ENCODE measurements around the gene ANKRD13A. TPM values are rescaled to one million over a fixed set of nuclear protein-coding genes. Genes with fewer than 3 reads are reported as not detected.
A peak's percentile ranks its signal among the peaks of the same experiment; 100 is the strongest.
"Not testable (repeated sequence)": the region's sequence is repeated elsewhere in the genome, so short reads cannot be mapped to it uniquely, and the experiment has no call there.

ANKRD13A gene
- total and polyA plus RNA-seq, 5 experiments from 2014 or later: 37.0 to 61.7 (median 45.9) TPM

DNA sequence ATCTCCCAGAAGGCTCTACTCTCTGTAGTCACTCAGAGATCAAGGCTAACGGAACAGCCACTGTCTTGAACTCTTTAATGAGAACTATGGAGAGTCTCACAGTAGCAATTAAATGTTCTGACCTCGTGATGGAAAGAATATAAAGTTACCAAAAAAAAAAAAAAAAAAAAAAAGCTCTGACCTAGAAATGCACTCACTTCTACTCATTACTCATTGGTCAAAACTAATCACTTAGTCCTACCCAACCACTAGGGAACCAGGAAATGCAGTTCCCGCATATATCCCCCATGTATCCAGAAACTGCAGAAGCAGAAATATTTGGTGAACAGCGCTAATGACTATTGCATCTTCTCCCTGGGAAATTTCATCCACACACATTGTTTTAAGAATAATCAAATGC lies 78.6 kb downstream of the ANKRD13A start:
- H3K9me3 Mint-ChIP-seq: peaks cover 0 to 10% (median 0%) of the 10 kb centered on the region in 9 donors
- H3K4me3 Mint-ChIP-seq: no peak overlapping the region
- H3K36me3 Mint-ChIP-seq: no peaks in the 10 kb centered on the region
- ATAC-seq: no peak
- POLR2A ChIA-PET: interaction anchor here (0.6 to 0.7 kb wide), 2 partner anchors 190 to 563 kb away, joined by 4 to 6 read pairs; no protein-coding TSS in a partner anchor
- no peak for DNase-seq
- no peaks in the 10 kb centered on the region for H3K27me3 Mint-ChIP-seq
- peak overlapping the region in 1 of 10 donors; percentile 93 for H3K27ac Mint-ChIP-seq
- peaks cover 18 to 46% (median 33%) of the 10 kb centered on the region in 4 donors for H3K4me1 Mint-ChIP-seq

DNA sequence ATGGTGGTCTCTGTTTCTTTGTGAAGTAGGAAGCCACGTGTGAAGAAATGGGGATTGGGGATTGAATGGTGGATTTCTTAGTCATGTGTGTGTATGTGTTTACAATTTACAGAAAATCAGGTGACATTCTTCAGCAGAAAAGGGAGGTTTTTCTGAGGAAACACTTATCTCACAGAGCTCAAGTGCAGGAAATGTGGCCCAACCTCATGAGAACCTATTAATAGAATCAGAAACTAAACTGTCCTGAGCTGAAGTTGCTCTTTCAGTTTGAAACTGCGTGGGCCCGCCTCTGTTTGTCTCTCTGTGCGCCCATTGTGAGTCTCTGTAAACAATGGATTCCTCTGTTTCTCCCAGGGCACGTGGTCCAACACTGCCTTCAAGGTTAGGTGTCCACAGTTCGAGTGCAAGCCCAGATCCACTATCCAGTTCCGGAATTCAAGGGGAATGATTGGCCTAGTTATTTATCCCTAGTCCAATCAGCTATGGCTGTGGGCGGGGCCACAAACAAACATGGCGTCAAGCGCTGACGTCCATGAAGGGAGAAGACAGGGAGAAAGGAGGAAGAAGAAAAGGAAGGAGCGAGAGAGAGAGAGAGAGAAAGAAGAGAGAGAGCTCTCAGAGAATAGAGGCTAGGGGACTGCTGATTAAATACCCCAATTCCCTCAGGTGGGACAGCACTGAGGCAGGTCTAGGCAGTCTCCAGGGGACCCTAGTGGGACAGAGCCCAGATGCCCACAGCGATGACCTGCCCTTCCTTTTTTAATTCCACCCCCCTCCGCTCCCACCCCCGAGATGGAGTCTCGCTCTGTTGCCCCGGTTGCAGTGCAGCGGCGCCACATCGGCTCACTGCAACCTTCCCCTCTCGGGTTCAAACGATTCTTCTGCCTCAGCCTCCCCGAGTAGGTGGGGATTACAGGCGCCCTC lies 80.5 kb downstream of the ANKRD13A start:
- H3K27ac Mint-ChIP-seq: peak overlapping the region; percentile 93 to 100 (median 98)
- H3K4me3 Mint-ChIP-seq: peak overlapping the region; percentile 78 to 96 (median 90)
- ATAC-seq (peak; percentile 94 to 97), DNase-seq (peak; percentile 33 to 83 (median 68))
- H3K36me3 Mint-ChIP-seq: no peaks in the 10 kb centered on the region
- peaks cover 0 to 10% (median 0%) of the 10 kb centered on the region in 9 donors for H3K9me3 Mint-ChIP-seq
- peaks cover 11 to 27% (median 17%) of the 10 kb centered on the region in 4 donors for H3K4me1 Mint-ChIP-seq
- POLR2A ChIA-PET: interaction anchor here (1.3 kb wide), 2 partner anchors 11 to 32 kb away, joined by 3 read pairs; no protein-coding TSS in a partner anchor
- H3K27me3 Mint-ChIP-seq: no peaks in the 10 kb centered on the region

DNA sequence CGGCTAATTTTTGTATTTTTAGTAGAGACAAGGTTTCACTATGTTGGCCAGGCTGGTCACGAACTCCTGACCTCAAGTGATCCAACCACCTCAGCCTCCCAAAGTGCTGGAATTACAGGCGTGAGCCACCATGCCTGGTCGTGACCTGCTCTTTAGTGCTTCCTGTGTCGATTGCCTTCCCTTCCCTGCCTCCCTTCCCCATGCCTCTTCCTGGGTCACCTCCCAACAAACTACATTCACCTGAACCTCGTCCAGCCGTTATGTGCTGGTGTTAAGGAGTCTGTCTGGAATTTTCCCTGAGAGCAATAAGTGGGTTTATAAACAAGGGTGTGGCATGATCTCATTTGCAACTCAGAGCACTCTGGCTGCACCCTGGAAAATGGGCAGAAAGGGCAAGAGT lies 81.2 kb downstream of the ANKRD13A start:
- Mint-ChIP-seq H3K36me3 (no peaks in the 10 kb centered on the region), H3K27me3 (no peaks in the 10 kb centered on the region), H3K27ac (peak overlapping the region; percentile 59 to 100 (median 96)), H3K9me3 (peaks cover 0 to 10% (median 0%) of the 10 kb centered on the region in 9 donors), H3K4me3 (peak overlapping the region; percentile 36 to 91 (median 49)), H3K4me1 (peaks cover 11 to 26% (median 17%) of the 10 kb centered on the region in 4 donors)
- POLR2A ChIA-PET: interaction anchor here (1.3 kb wide), 2 partner anchors 10 to 33 kb away, joined by 3 read pairs; no protein-coding TSS in a partner anchor
- DNase-seq (no peak), ATAC-seq (no peak)

- Mint-ChIP-seq H3K36me3 (no peaks in the 10 kb centered on the region), H3K9me3 (peaks cover 0 to 8% (median 0%) of the 10 kb centered on the region in 9 donors), H3K27me3 (peaks cover 0 to 5% (median 3%) of the 10 kb centered on the region in 5 donors), H3K27ac (peak overlapping the region in 1 of 10 donors; percentile 60), H3K4me1 (peaks cover 6 to 15% (median 8%) of the 10 kb centered on the region in 4 donors), H3K4me3 (no peak overlapping the region)
- DNase-seq (no peak), ATAC-seq (no peak)
- POLR2A ChIA-PET: no interaction called here
Measured at GRCh38 chr12:110084314-110085015, 85.2 kb downstream of the ANKRD13A start.

GRCh38 chr12:110088216-110088615 lies 89.0 kb downstream of the ANKRD13A start:
- H3K36me3 Mint-ChIP-seq, H3K4me1 Mint-ChIP-seq, H3K9me3 Mint-ChIP-seq, ATAC-seq, H3K27ac Mint-ChIP-seq, DNase-seq, H3K4me3 Mint-ChIP-seq, POLR2A ChIA-PET: not testable (repeated sequence)
- H3K27me3 Mint-ChIP-seq: peaks cover 0 to 14% (median 9%) of the 10 kb centered on the region in 5 donors

GRCh38 chr12:110088936-110089335 lies 89.7 kb downstream of the ANKRD13A start:
- POLR2A ChIA-PET: no interaction called here
- DNase-seq (no peak), ATAC-seq (no peak)
- peaks cover 0 to 2% (median 1%) of the 10 kb centered on the region in 4 donors for H3K4me1 Mint-ChIP-seq
- no peak overlapping the region for H3K27ac Mint-ChIP-seq
- H3K4me3 Mint-ChIP-seq: no peak overlapping the region
- no peaks in the 10 kb centered on the region for H3K9me3 Mint-ChIP-seq
- H3K27me3 Mint-ChIP-seq: peaks cover 0 to 15% (median 9%) of the 10 kb centered on the region in 5 donors
- no peaks in the 10 kb centered on the region for H3K36me3 Mint-ChIP-seq

Other genes with a start within 250 kb of the ANKRD13A start
- gene TRPV4, start 166.0 kb upstream of the ANKRD13A start, total RNA-seq: not detected
- not detected for gene TRPV4, start 166.0 kb upstream of the ANKRD13A start, polyA plus RNA-seq
- gene GLTP, start 118.9 kb upstream of the ANKRD13A start, total RNA-seq: 10 to 100 TPM; 21.2 to 21.8 TPM
- gene GLTP, start 118.9 kb upstream of the ANKRD13A start, polyA plus RNA-seq: 10 to 100 TPM; 29.7 to 41.7 (median 41.1) TPM
- 10 to 100 TPM; 36.8 to 39.1 TPM for gene TCHP, start 99.2 kb upstream of the ANKRD13A start, total RNA-seq
- gene TCHP, start 99.2 kb upstream of the ANKRD13A start, polyA plus RNA-seq: 10 to 100 TPM in 1 of 3 donors, 1 to 10 TPM in 2; 6.7 to 11.1 (median 8.6) TPM
- 100 to 1,000 TPM in 1 of 2 experiments, 10 to 100 TPM in 1; 99.0 to 102 TPM for gene GIT2, start 3.1 kb upstream of the ANKRD13A start, total RNA-seq
- 10 to 100 TPM; 54.9 to 67.4 (median 57.6) TPM for gene GIT2, start 3.1 kb upstream of the ANKRD13A start, polyA plus RNA-seq
- gene C12orf76, start 49.1 kb downstream of the ANKRD13A start, total RNA-seq: 10 to 100 TPM; 20.2 to 22.3 TPM
- gene C12orf76, start 49.1 kb downstream of the ANKRD13A start, polyA plus RNA-seq: 10 to 100 TPM; 15.6 to 19.2 (median 18.8) TPM
- 1 to 10 TPM; 2.3 to 2.5 TPM for gene IFT81, start 124.9 kb downstream of the ANKRD13A start, total RNA-seq
- gene IFT81, start 124.9 kb downstream of the ANKRD13A start, polyA plus RNA-seq: under 1 TPM; 0.45 to 0.82 (median 0.56) TPM